Neutrophil (primary cell): ENCODE results near the gene AVEN.

Source experiments
- H3K27ac ChIP-seq: fragments of 200-600 bp; sonication (generic); 2 replicates; pipeline ENCODE4 v1.5.1; 2016; ENCODE audit warnings: mild to moderate bottlenecking, moderate library complexity
- H3K27me3 ChIP-seq: fragments of 200-600 bp; sonication (generic); 2 replicates; pipeline ENCODE4 v1.6.0; 2016; ENCODE audit warnings: mild to moderate bottlenecking
- H3K36me3 ChIP-seq: fragments of 200-600 bp; sonication (generic); 2 replicates; pipeline ENCODE4 v1.5.1; 2017
- H3K4me1 ChIP-seq, 2 experiments: fragments of 200-600 bp in 1 of 2; sonication (generic) in 1 of 2; 1 replicate in 1 of 2; 2 replicates in 1 of 2; pipeline versions ENCODE4 v1.5.1 to v1.6.1; 2013 to 2016; ENCODE audit warnings: low read depth in 1 of 2, low read length in 1 of 2, mild to moderate bottlenecking in 1 of 2, moderate library complexity in 1 of 2; ENCODE audit not compliant: control insufficient read depth in 1 of 2, insufficient read depth in 1 of 2
- H3K4me3 ChIP-seq, 2 experiments: fragments of 200-600 bp in 1 of 2; sonication (generic) in 1 of 2; 1 replicate in 1 of 2; 2 replicates in 1 of 2; pipeline ENCODE4 v1.5.1; 2013 to 2016; ENCODE audit warnings: low read depth in 1 of 2, low read length in 1 of 2, mild to moderate bottlenecking in 1 of 2, moderate library complexity in 1 of 2
- H3K9me3 ChIP-seq: fragments of 200-600 bp; sonication (generic); 2 replicates; pipeline ENCODE4 v1.5.1; 2016
- CTCF ChIP-seq: fragments of 200-600 bp; sonication (generic); IDR thresholded peaks from 2 replicates; pipeline ENCODE4 v1.5.1; 2016; ENCODE audit warnings: antibody characterized with exemption

The AVEN gene

GRCh38 chr15:33994005-33994615 lies 44.9 kb downstream of the AVEN start:
- H3K4me1 ChIP-seq: no peaks in the 10 kb centered on the region
- no peaks in the 10 kb centered on the region for H3K27me3 ChIP-seq

GRCh38 chr15:33988384-33988783 lies 50.6 kb downstream of the AVEN start:
- Histone ChIP-seq H3K27me3 (no peaks in the 10 kb centered on the region), H3K9me3 (no peaks in the 10 kb centered on the region), H3K4me1 (no peaks in the 10 kb centered on the region), H3K27ac (no peak overlapping the region), H3K4me3 (no peak overlapping the region), H3K36me3 (no peaks in the 10 kb centered on the region)
- TF ChIP-seq CTCF: no peak

More at GRCh38 chr15:33994005-33994615, 44.9 kb downstream of the AVEN start:
- Histone ChIP-seq H3K36me3 (no peaks in the 10 kb centered on the region), H3K9me3 (no peaks in the 10 kb centered on the region), H3K27ac (no peak overlapping the region), H3K4me3 (no peak overlapping the region)
- no peak for TF ChIP-seq CTCF

GRCh38 chr15:33987444-33987843 lies 51.6 kb downstream of the AVEN start:
- no peak for TF ChIP-seq CTCF
- no peak overlapping the region for H3K4me3 ChIP-seq
- no peaks in the 10 kb centered on the region for H3K9me3 ChIP-seq
- H3K4me1 ChIP-seq: no peaks in the 10 kb centered on the region
- no peaks in the 10 kb centered on the region for H3K36me3 ChIP-seq
- H3K27ac ChIP-seq: no peak overlapping the region
- H3K27me3 ChIP-seq: no peaks in the 10 kb centered on the region

- H3K4me1 ChIP-seq: no peaks in the 10 kb centered on the region
- no peak overlapping the region for H3K4me3 ChIP-seq
- TF ChIP-seq CTCF: no peak
- no peaks in the 10 kb centered on the region for H3K36me3 ChIP-seq
- no peaks in the 10 kb centered on the region for H3K9me3 ChIP-seq
- H3K27ac ChIP-seq: no peak overlapping the region
- H3K27me3 ChIP-seq: no peaks in the 10 kb centered on the region
Measured at GRCh38 chr15:33985751-33986150, 53.3 kb downstream of the AVEN start.

- Histone ChIP-seq H3K27ac (no peak overlapping the region), H3K4me3 (no peak overlapping the region), H3K9me3 (no peaks in the 10 kb centered on the region), H3K27me3 (no peaks in the 10 kb centered on the region), H3K4me1 (no peaks in the 10 kb centered on the region), H3K36me3 (no peaks in the 10 kb centered on the region)
- no peak for TF ChIP-seq CTCF
Measured at GRCh38 chr15:33985287-33985686, 53.7 kb downstream of the AVEN start.
